ENCODE results near the gene WASF3.

Gene WASF3, protein sequence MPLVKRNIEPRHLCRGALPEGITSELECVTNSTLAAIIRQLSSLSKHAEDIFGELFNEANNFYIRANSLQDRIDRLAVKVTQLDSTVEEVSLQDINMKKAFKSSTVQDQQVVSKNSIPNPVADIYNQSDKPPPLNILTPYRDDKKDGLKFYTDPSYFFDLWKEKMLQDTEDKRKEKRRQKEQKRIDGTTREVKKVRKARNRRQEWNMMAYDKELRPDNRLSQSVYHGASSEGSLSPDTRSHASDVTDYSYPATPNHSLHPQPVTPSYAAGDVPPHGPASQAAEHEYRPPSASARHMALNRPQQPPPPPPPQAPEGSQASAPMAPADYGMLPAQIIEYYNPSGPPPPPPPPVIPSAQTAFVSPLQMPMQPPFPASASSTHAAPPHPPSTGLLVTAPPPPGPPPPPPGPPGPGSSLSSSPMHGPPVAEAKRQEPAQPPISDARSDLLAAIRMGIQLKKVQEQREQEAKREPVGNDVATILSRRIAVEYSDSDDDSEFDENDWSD

DNA sequence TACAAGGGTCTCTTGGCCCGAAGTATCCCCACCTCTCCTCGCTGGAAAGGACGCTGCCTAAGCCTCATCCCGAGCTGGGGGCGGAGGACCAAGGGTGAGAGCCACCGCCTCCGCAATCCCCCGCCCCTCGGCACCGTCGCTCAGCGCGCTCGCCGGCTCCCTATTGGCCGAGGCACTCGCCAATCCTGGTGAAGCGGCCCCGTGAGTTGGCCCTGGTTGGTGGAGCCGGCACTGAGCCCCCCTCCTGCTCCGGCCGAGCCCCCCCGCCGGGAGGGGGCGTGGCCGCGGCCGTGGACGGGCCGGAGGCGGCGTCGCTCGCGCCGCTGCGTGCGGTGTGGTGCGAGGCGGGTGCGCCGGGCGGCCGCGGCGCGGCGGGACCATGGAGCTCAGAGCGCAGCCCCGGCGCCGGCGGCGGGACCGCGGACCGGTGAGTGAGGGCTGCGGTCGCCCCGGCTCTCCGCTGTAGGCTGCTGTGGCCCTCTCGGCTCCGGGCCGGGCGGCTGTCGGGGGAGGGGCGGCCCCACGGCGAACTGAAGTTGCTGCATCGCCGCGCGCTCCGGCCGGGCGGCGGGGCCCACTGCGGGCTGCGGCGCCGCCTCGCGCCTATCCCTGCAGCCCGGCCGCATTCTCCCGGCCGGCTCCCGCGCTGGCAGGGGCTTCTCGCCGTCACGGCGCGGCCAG, at the start of gene WASF3:
TSS of gene WASF3 (plus strand) at position 291 of the 681 bp plus-strand sequence. CDS start 84,588 bp downstream, outside the sequence.
- DNase-seq (ENCODE audit: low read depth in 1 of 2, low spot score in 1 of 2) = peak in 1 of 2 donors; percentile 12

DNA sequence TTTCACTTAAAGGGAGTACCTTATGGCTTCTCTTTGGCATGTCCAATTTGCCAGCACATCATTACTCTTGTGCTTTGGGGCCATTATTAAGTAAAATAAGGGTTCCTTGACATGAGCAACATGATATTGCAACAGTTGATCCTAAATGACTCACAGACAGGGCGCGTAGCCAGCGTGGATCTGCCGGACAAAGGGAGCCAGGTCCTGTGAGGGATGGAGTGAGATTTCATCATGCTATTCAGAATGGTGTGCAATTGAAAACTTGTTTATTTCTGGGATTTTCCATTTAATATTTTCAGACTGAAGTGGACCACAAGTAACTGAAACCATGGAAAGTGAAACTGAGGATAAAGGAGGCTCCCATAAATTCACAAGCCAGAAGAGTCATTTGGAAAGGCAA, 48.6 kb upstream of the WASF3 start:
- DNase-seq (ENCODE audit: low read depth in 1 of 2, low spot score in 1 of 2) = no peak

GRCh38 chr13:26509491-26509890, 48.0 kb upstream of the WASF3 start:
- no peak for DNase-seq (ENCODE audit: low read depth in 1 of 2, low spot score in 1 of 2)

GRCh38 chr13:26513931-26514330, 43.6 kb upstream of the WASF3 start:
- DNase-seq (ENCODE audit: low read depth in 1 of 2, low spot score in 1 of 2) = no peak

DNA sequence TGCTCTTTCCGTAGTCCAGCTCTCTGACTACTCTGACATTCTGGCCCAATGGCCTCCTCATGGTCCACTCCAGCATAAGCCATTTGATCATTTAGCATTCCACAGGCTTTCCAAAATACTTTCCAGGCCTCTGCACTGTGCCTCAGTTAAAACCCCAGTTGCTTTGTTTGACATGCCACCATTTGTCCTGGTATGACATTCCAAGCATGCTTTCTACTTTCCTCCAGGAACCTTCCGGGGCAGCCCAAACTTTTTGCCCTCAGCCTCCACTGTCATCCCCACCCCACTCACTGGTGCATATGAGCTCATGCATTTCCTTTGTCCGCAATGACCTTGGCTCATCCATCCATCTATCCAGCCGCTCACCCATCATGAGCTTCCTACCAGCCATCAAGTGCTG, 41.8 kb upstream of the WASF3 start:
- DNase-seq (ENCODE audit: low read depth in 1 of 2, low spot score in 1 of 2) = no peak

GRCh38 chr13:26517936-26518335, 39.5 kb upstream of the WASF3 start:
- no peak for DNase-seq (ENCODE audit: low read depth in 1 of 2, low spot score in 1 of 2)

DNA sequence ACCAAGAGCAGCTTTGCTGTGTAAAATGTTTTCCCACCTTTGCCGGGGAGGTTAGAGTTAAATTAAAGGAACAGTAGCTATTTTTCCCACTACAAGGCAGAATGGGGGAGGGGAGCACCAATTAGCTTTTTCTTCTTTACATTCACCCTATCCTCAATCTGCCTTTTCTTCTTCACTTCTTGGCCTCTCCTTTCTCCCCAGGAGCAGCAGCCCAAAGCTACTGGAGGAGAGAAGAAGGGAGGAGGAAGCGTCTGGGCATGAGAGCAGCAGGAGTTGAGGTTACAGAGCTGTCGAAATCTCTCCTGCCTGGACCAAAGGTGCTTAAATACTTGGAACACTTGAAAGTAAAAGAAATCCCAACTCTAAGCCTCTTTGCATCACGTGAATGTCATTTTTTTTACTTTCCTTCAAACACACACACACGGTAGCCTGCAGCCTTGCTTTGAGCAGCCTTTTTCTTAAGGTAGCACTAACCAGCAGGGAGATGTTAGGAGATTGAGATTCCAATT, 39.0 kb upstream of the WASF3 start:
- no peak for DNase-seq (ENCODE audit: low read depth in 1 of 2, low spot score in 1 of 2)

- no peak for DNase-seq (ENCODE audit: low read depth in 1 of 2, low spot score in 1 of 2)
These were observed 34.9 kb upstream of the WASF3 start for GRCh38 chr13:26522571-26522970.

DNA sequence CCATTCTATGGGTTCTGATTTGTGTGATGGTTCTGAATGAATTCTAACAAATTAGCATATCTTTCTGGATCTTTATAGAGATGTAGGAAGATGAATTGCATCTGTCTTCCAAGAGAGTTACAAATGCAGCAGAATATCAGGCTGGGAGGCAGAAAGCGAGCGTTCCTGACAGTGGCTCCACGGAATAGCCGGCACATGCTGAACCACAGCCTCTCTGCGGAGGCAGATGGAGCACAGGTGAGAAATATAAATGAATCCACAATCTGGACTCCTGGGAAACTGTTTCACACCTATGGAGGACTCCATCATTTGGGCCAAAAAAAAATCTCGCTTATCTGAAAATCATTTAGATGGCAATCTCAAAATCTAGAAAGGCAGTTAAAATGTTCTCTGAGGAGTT, 34.5 kb upstream of the WASF3 start:
- no peak for DNase-seq (ENCODE audit: low read depth in 1 of 2, low spot score in 1 of 2)

DNA sequence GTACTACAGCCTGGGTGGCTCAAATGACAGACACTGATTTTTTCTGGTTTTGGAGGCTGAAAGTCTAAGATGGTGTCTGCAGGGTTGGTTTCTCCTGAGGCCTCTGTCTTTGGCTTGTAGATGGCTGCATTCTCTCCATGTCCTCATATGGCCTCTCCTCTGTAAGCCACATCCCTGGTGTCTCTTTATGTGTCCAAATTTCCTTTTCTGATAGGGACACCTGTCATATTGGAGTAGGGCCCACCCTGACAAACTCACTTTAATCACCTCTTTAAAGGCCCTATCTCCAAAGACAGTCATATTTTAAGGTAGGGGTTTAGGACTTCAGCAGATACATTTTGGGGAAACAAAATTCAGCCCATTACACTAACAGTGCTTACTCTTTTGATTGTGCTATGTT, 32.0 kb upstream of the WASF3 start:
- DNase-seq (ENCODE audit: low read depth in 1 of 2, low spot score in 1 of 2) = no peak

DNA sequence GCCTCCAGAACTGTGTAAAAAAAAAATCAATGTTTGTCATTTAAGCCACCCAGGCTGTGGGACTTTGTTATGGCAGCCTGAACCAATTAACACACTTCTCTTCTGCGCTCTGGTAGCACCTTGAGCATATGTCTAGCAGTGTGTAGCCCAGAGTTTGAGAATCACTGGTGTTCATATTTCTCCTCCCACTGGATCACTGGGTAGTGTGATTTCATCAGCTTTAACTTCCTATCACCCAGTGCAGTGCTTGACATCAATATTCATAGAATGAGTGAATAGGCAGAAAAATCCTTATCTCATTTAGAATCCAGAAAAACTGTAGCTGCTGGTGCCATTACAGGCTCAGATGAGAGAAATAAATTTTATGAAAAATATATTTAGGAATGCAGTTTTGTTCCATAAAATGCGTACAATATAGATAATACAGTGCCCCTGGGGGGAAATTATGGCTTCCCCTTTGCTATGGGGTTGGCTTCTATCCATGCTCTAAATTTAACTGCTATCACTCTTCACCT, 30.7 kb upstream of the WASF3 start:
- no peak for DNase-seq (ENCODE audit: low read depth in 1 of 2, low spot score in 1 of 2)

- DNase-seq (ENCODE audit: low read depth in 1 of 2, low spot score in 1 of 2) = no peak
These were observed 29.0 kb upstream of the WASF3 start for GRCh38 chr13:26528527-26528926.

- no peak for DNase-seq (ENCODE audit: low read depth in 1 of 2, low spot score in 1 of 2)
These were observed 28.0 kb upstream of the WASF3 start for GRCh38 chr13:26529441-26529840.

GRCh38 chr13:26531742-26532141, 25.7 kb upstream of the WASF3 start:
- no peak for DNase-seq (ENCODE audit: low read depth in 1 of 2, low spot score in 1 of 2)

GRCh38 chr13:26534036-26534726, 23.3 kb upstream of the WASF3 start:
- no peak for DNase-seq (ENCODE audit: low read depth in 1 of 2, low spot score in 1 of 2)

GRCh38 chr13:26538363-26539317, 18.8 kb upstream of the WASF3 start:
- no peak for DNase-seq (ENCODE audit: low read depth in 1 of 2, low spot score in 1 of 2)

DNA sequence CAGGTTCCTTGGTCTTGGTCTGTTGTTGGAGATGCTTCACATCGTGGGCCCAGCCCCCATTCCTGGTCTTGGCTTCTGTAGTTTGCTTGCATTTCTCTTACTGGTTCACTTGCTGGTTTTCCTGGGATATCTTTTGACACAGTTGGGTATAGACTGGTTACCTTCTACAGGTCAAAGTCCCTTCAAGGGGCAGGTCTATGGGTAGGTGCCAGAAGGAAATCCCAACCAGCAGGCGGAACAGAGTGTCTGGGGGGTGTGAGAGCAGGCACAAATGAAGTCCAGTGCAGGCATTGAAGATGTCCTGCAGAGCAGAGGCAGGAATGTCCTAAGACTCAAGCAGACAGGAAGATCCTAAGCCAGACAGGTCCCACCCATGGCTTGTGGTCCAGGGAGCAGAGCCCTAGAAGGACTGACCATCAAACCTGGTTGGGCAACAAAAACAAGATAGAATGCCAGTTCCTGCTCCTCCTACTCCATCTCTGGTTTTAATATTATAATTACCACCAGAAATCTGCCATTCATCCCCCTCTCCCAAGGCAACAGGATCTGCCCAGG, 17.7 kb upstream of the WASF3 start:
- DNase-seq (ENCODE audit: low read depth in 1 of 2, low spot score in 1 of 2) = no peak

DNA sequence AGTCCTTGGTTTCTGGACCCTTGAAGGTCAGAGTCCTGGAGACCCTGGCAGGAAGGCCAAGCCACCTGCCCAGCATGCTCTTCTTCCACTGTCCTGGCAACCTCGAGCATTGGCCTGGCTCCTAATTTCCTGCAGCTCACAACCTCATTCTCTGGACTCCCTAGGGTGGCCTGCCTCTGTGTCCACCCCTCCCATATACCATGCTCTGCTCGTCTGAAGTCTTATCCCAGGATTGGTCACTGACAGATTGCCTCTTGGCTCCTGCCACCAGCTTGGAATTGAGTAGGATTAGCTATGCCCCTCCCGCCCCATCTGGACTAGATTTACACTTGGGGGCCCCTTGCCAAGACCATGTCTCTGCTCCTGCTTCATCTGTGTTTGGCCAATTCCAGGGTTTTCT, 17.1 kb upstream of the WASF3 start:
- DNase-seq (ENCODE audit: low read depth in 1 of 2, low spot score in 1 of 2) = no peak

GRCh38 chr13:26541041-26541440, 16.4 kb upstream of the WASF3 start:
- DNase-seq (ENCODE audit: low read depth in 1 of 2, low spot score in 1 of 2) = no peak
